Left ventricle myocardium inferior (tissue), 1 donor: ENCODE data around the gene THSD4. TPM values are rescaled to one million over a fixed set of nuclear protein-coding genes. Genes with fewer than 3 reads are reported as not detected.
"Not testable (repeated sequence)": the region's sequence is repeated elsewhere in the genome, so short reads cannot be mapped to it uniquely, and the experiment has no call there.

Source experiments
- DNase-seq: peaks from one replicate; pipeline ENCODE4 v3.0.0-alpha.2; 2020
- H3K27ac ChIP-seq: fragments of 200-600 bp; replicated peaks from 2 replicates; pipeline ENCODE4 v1.8.0; 2021
- H3K27me3 ChIP-seq: fragments of 200-600 bp; 2 replicates; pipeline ENCODE4 v1.8.0; 2021; ENCODE audit warnings: low read depth
- H3K36me3 ChIP-seq: fragments of 200-600 bp; 2 replicates; pipeline ENCODE4 v1.8.0; 2021
- H3K4me1 ChIP-seq: fragments of 200-600 bp; 2 replicates; pipeline ENCODE4 v1.8.0; 2021
- H3K4me3 ChIP-seq: fragments of 200-600 bp; 2 replicates; pipeline ENCODE4 v1.8.0; 2021; ENCODE audit warnings: mild to moderate bottlenecking, moderate library complexity
- H3K9me3 ChIP-seq: fragments of 200-600 bp; replicated peaks from 2 replicates; pipeline ENCODE4 v1.8.0; 2021
- intact Hi-C: fragments of 100-400 bp; cut with micrococcal nuclease; formaldehyde crosslinking; loops from one replicate; pipeline ENCODE4 v1.11.0; 2022
- total RNA-seq: library from RNA; stranded (reverse); fragmentation: NEBNext Ultra II Directional; extraction: Animal tissue kit (Norgen Biotek cat#: 25700); gene quantifications from one replicate; pipeline ENCODE4 v1.2.1, GENCODE V29; 2021
- TF ChIP-seq, protein P1 (sequence below): fragments of 200-600 bp; IDR thresholded peaks from 2 replicates; pipeline ENCODE4 v1.8.0; 2021; ENCODE audit warnings: antibody characterized with exemption, mild to moderate bottlenecking, borderline replicate concordance
- donor health status: DM: no; HTN: yes; CAD: no; lungs with severe emphysema.

Gene THSD4
- total RNA-seq, 1 donor from 2014 or later, result 95.8 TPM

DNA sequence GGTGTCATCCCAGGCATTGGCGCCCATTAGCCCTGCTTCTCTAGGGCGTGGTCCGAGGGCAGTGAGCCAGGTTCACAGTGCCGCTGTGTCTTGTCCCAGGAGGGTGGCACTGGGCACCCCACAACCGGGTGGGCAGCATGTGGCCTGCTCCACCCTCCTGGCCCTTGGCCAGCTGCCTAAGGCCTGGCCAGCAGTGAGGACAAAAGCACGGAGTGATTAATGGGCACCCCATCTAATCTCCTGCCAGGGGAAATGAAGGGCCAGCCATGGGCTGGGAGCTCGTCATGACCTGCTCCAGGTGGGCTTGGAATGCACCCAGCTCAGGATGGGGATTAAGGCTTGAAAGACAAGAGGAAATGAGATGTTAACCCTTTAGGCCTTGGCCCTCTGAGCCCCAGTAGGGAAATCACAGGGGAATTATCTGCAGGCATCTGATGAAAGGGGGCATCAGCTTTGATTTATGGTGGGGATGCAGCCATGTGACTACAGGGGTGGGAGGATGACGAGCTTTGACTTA is 5.2 kb downstream of the THSD4 start:
- TF ChIP-seq, protein P1, sequence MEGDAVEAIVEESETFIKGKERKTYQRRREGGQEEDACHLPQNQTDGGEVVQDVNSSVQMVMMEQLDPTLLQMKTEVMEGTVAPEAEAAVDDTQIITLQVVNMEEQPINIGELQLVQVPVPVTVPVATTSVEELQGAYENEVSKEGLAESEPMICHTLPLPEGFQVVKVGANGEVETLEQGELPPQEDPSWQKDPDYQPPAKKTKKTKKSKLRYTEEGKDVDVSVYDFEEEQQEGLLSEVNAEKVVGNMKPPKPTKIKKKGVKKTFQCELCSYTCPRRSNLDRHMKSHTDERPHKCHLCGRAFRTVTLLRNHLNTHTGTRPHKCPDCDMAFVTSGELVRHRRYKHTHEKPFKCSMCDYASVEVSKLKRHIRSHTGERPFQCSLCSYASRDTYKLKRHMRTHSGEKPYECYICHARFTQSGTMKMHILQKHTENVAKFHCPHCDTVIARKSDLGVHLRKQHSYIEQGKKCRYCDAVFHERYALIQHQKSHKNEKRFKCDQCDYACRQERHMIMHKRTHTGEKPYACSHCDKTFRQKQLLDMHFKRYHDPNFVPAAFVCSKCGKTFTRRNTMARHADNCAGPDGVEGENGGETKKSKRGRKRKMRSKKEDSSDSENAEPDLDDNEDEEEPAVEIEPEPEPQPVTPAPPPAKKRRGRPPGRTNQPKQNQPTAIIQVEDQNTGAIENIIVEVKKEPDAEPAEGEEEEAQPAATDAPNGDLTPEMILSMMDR, result no peak
- Histone ChIP-seq H3K27me3 (peaks cover 6% of the 10 kb centered on the region), H3K4me3 (no peak overlapping the region), H3K27ac (peak overlapping the region; percentile 82), H3K4me1 (peaks cover 66% of the 10 kb centered on the region), H3K36me3 (no peaks in the 10 kb centered on the region), H3K9me3 (no peaks in the 10 kb centered on the region)
- DNase-seq, result no peak
- intact Hi-C loops, result no loop called here

DNA sequence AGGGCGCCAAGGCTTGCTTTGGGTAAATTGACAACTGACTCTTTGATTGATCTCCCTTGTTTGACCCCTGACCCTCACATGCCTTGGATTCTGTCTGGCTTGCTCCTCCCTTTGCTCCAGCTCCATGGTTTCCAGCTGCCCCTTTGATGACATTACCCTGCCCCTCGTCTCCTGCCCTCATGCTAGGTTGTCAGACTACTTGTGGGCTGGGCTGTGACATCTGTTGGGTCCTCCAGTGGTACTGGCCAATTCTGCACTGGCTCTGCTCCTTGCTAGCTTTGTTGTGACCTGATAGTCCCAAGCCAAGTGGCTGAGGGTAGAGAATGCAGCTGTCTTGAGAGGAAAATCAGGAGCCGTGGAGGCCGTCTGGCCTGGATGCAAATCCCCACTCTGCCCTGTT is 6.2 kb downstream of the THSD4 start:
- TF ChIP-seq, protein P1, result no peak
- Histone ChIP-seq H3K9me3 (no peaks in the 10 kb centered on the region), H3K4me1 (peaks cover 68% of the 10 kb centered on the region), H3K36me3 (no peaks in the 10 kb centered on the region), H3K27ac (peak overlapping the region; percentile 82), H3K4me3 (no peak overlapping the region), H3K27me3 (peaks cover under 1% of the 10 kb centered on the region)
- DNase-seq, result no peak
- intact Hi-C loops, result no loop called here

DNA sequence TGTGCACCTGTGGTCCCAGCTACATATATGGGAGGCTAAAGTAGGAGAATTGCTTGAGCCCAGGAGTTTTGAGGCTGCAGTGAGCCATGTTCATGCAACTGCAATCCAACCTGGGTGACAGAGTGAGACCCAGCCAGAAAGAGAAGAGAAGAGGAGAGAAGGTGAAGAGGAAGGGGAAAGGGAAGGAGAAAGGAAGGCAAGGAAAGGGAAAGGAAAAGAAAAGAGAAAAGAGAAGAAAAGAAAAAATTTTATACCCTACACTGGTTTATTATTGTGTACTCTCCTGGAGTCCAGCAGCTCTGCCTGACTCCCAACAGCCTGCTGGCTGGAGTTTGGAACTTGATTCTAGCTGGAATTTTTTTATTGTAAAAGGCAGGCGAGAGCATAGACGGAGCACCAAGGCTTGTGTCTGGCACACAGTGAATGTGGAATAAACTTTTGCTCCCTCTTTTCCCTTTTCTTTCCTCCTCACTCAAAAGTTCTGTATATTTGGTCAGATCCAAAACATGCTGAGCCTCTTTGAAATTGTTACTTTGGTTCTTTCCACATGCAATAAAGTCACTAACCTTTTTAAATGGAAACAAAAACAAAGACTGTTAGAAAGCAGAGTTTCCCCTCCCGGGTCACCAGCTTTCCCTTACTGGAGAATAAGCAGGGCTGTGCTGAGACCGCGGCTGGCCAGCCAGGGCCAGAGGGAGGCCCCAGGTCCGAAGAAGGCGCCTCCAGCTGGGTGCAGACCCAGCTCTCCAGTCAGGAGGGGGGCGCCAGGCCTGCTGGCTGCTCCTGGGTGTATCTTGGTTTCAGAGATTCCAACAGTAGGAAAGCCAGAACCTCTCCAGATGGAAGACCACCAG is 9.9 kb downstream of the THSD4 start:
- peak overlapping the region; percentile 1 for H3K4me3 ChIP-seq
- H3K4me1 ChIP-seq, result peaks cover 70% of the 10 kb centered on the region
- no peaks in the 10 kb centered on the region for H3K36me3 ChIP-seq
- peaks cover 8% of the 10 kb centered on the region for H3K9me3 ChIP-seq
- TF ChIP-seq, protein P1, result peak; percentile 16
- no peak for DNase-seq
- H3K27ac ChIP-seq, result peak overlapping the region; percentile 82
- intact Hi-C loops, result no loop called here
- no peaks in the 10 kb centered on the region for H3K27me3 ChIP-seq

DNA sequence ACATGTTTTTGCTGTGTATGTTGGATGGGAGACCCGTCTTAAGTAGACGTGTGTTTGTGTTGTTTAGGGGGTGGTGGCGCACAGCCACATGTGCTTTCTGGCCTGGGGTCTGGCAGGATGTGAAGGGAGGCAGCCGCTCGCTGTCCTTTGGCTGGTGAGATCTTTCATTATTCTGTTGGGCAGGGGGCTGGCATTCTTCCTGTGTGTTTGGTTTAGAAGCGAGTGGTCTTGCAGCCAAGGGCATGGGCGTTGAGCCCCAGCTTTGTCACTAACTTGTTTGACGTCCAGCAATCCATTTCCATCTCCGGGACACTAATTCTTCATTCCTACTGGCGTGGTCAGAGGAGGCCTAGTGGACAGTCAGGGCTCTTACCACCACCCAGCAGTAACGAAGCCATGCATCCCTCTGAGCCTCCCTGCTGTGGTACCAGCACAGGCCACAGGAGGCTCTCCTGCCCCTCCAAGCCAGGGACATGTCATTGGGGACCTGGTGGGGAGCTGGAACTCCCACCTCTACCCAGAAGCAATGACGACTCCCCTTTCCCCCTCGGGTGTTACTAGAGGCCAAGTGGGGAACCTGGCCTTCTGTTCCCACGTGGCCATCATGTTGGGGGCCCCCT is 10.7 kb downstream of the THSD4 start:
- Histone ChIP-seq H3K9me3 (peaks cover 8% of the 10 kb centered on the region), H3K4me1 (peaks cover 65% of the 10 kb centered on the region), H3K27ac (peak overlapping the region; percentile 82), H3K4me3 (no peak overlapping the region), H3K36me3 (no peaks in the 10 kb centered on the region), H3K27me3 (no peaks in the 10 kb centered on the region)
- intact Hi-C loops, result no loop called here
- DNase-seq, result no peak
- TF ChIP-seq, protein P1, result peak; percentile 27

DNA sequence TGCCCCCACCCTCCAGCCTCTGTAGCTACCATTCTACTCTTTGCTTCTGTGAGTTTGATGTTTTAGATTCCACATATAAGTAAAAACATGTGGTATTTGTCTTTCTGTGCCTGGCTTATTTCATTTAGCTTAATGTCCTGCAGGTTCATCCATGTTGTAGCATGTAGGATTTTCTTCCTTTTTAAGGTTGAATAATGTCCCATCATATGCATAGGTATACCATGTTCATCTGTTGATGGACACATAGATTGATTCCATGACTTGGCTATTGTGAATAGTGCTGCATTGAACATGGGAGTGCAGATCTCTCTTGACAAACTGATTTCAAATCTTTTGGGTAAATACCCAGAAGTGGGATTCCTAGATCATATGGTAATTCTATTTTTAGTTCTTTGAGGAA is 11.8 kb downstream of the THSD4 start:
- Histone ChIP-seq H3K4me1 (peaks cover 63% of the 10 kb centered on the region), H3K4me3 (no peak overlapping the region), H3K9me3 (peaks cover 8% of the 10 kb centered on the region), H3K27ac (peak overlapping the region; percentile 82), H3K36me3 (no peaks in the 10 kb centered on the region), H3K27me3 (no peaks in the 10 kb centered on the region)
- no peak for DNase-seq
- intact Hi-C loops, result no loop called here
- TF ChIP-seq, protein P1, result no peak

DNA sequence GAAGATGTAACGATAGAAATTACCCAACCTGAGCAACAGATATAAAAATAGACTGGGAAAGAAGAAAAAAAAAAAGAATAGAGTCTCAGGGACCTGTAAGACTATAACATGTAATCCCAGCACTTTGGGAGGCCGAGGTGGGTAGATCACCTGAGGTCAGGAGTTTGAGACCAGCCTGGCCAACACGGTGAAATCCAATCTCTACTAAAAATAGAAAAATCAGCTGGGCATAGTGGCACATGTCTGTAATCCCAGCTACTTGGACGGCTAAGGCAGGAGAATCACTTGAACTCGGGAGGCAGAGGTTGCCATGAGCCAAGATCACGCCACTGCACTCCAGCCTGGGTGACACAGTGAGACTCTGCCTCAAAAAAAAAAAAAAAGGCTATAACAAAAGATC is 12.9 kb downstream of the THSD4 start:
- H3K4me3 ChIP-seq, H3K27me3 ChIP-seq, DNase-seq, H3K36me3 ChIP-seq, H3K9me3 ChIP-seq, intact Hi-C loops: not testable (repeated sequence)
- Histone ChIP-seq H3K27ac (peak overlapping the region; percentile 82), H3K4me1 (peaks cover 63% of the 10 kb centered on the region)
